T-cell (primary cell): Measurements from ENCODE around the gene TBXA2R. TPM values are rescaled to one million over a fixed set of nuclear protein-coding genes. Genes with fewer than 3 reads are reported as not detected.
A peak's percentile ranks its signal among the peaks of the same experiment; 100 is the strongest.

ENCODE experiments used
- ATAC-seq, 4 experiments: fragments of 200-7000 bp in 3 of 4; fragments of 150-1000 bp in 1 of 4; cut with Tn5 transposase; replicated peaks in 1 of 4; 1 replicate in 3 of 4; 2 replicates in 1 of 4; pipeline ENCODE4 v1.10.0; 2021; ENCODE audit warnings: moderate library complexity in 3 of 4, mild to moderate bottlenecking in 2 of 4, moderate number of reproducible peaks in 1 of 4
- CTCF ChIA-PET, 2 donors: fragments of 300-600 bp; sonication (Branson Sonifier 250); formaldehyde crosslinking; loops; one replicate each; lab custom pipeline; 2022; ENCODE audit warnings: antibody characterized with exemption in 2 of 2; lab: Charles Lee
- POLR2A ChIA-PET, 2 donors: fragments of 300-600 bp; sonication (Branson Sonifier 250); formaldehyde crosslinking; loops; one replicate each; lab custom pipeline; 2022; ENCODE audit warnings: antibody characterized with exemption in 2 of 2; lab: Charles Lee
- DNase-seq, 35 experiments: peaks; one replicate each; pipeline versions ENCODE4 v3.0.0 to v3.0.0-alpha.2; 2013 to 2023
- H3K27ac ChIP-seq: one replicate; pipeline ENCODE4 v1.5.1; 2013; ENCODE audit warnings: low read length
- H3K27me3 ChIP-seq, 2 experiments: replicated peaks in 1 of 2; 1 replicate in 1 of 2; 2 replicates in 1 of 2; pipeline versions ENCODE4 v1.6.1 to v1.7.0; 2013; ENCODE audit warnings: low read length in 1 of 2, mixed read lengths in 1 of 2; ENCODE audit not compliant: control insufficient read depth in 2 of 2, insufficient read depth in 2 of 2; ENCODE audit errors: extremely low read depth in 1 of 2
- H3K36me3 ChIP-seq, 2 donors: 1 replicate in 1 of 2; 2 replicates in 1 of 2; pipeline versions ENCODE4 v1.6.1 to v1.7.0; 2013; ENCODE audit warnings: low read length in 1 of 2; ENCODE audit not compliant: control insufficient read depth in 2 of 2, insufficient read depth in 1 of 2; ENCODE audit errors: extremely low read depth in 1 of 2
- H3K4me1 ChIP-seq, 2 experiments: 1 replicate in 1 of 2; 2 replicates in 1 of 2; pipeline versions ENCODE4 v1.6.1 to v1.7.0; 2013; ENCODE audit warnings: low read length in 2 of 2, mixed read lengths in 1 of 2; ENCODE audit not compliant: insufficient read depth in 2 of 2, control insufficient read depth in 1 of 2; ENCODE audit errors: extremely low read depth in 1 of 2
- H3K4me3 ChIP-seq, 2 donors: 1 replicate in 1 of 2; 2 replicates in 1 of 2; pipeline versions ENCODE4 v1.5.1 to v1.7.0; 2013; ENCODE audit warnings: mild to moderate bottlenecking in 2 of 2, low read length in 1 of 2, moderate library complexity in 1 of 2; ENCODE audit not compliant: control insufficient read depth in 1 of 2; ENCODE audit errors: extremely low read depth in 1 of 2
- H3K9me3 ChIP-seq: 2 replicates; pipeline ENCODE4 v1.7.0; 2013
- H3K27ac Mint-ChIP-seq, 2 donors: one replicate each; pipeline ENCODE4 v1.8.0; 2020 to 2021; ENCODE audit warnings: mild to moderate bottlenecking in 2 of 2, mixed read lengths in 2 of 2
- H3K27me3 Mint-ChIP-seq, 2 donors: one replicate each; pipeline ENCODE4 v1.8.0; 2021 to 2022; ENCODE audit warnings: mixed read lengths in 2 of 2
- H3K36me3 Mint-ChIP-seq: one replicate; pipeline ENCODE4 v1.8.0; 2021; ENCODE audit warnings: mixed read lengths
- H3K4me1 Mint-ChIP-seq, 3 donors: one replicate each; pipeline ENCODE4 v1.8.0; 2020 to 2022; ENCODE audit warnings: mixed read lengths in 3 of 3, mild to moderate bottlenecking in 1 of 3
- H3K4me3 Mint-ChIP-seq, 3 donors: one replicate each; pipeline ENCODE4 v1.8.0; 2020 to 2022; ENCODE audit warnings: mild to moderate bottlenecking in 3 of 3, mixed read lengths in 3 of 3, moderate library complexity in 3 of 3
- H3K9me3 Mint-ChIP-seq, 3 donors: one replicate each; pipeline ENCODE4 v1.8.0; 2020 to 2022; ENCODE audit warnings: mixed read lengths in 3 of 3
- WGBS: methylation state at CpG from one replicate; pipeline ENCODE4 v1.1.5; 2013; ENCODE audit warnings: missing lambda C conversion rate; ENCODE audit not compliant: insufficient coverage; 5-methylcytosine and 5-hydroxymethylcytosine counted together
- total RNA-seq, 35 experiments: library from RNA in 6 of 35; stranded (reverse) in 6 of 35; fragments of 120-200 nt in 1 of 35; gene quantifications; one replicate each; pipeline versions ENCODE4 v1.2.1 to v1.2.4 and lab custom pipeline; 2013 to 2026

TBXA2R gene
- total RNA-seq, 5 donors from 2014 or later (not counting 1 experiment from before 2014, with no cell fraction given): 2.4 to 11.2 (median 7.1) TPM

DNA sequence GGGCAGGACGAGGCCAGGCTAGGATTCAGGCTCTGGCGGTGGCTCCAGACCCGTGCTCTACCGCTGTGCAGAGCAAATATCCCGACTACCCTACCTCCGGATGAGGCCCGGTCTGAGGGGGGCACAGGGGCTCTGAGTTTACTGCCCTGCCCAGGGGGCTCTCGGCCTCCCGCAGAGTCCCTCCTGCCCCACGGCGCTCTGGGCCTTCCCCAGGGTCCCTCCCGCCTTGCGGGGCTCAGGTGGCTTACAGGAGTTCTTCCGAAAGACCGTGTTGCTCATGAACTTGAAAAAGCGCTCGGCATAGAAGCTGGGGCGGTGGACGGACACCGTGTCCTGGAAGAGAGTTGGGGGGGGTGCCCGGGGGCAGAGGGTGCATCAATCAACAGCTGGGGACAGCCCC is 39.1 kb upstream of the TBXA2R start:
- H3K27ac ChIP-seq: no peak overlapping the region
- ChIA-PET CTCF (no interaction called here), POLR2A (no interaction called here)
- H3K9me3 ChIP-seq: no peaks in the 10 kb centered on the region
- no peaks in the 10 kb centered on the region for H3K27me3 ChIP-seq
- no peaks in the 10 kb centered on the region for H3K27me3 Mint-ChIP-seq
- H3K36me3 Mint-ChIP-seq: peaks cover 7% of the 10 kb centered on the region
- no peaks in the 10 kb centered on the region for H3K4me1 Mint-ChIP-seq
- H3K36me3 ChIP-seq: peaks cover 15 to 17% of the 10 kb centered on the region in 2 donors
- ATAC-seq (no peak), DNase-seq (no peak)
- H3K27ac Mint-ChIP-seq: no peak overlapping the region
- no peak overlapping the region for H3K4me3 ChIP-seq
- 95% methylated on average over 21 of the region's 21 CpGs for WGBS
- H3K9me3 Mint-ChIP-seq: no peaks in the 10 kb centered on the region
- no peak overlapping the region for H3K4me3 Mint-ChIP-seq
- H3K4me1 ChIP-seq: no peaks in the 10 kb centered on the region

DNA sequence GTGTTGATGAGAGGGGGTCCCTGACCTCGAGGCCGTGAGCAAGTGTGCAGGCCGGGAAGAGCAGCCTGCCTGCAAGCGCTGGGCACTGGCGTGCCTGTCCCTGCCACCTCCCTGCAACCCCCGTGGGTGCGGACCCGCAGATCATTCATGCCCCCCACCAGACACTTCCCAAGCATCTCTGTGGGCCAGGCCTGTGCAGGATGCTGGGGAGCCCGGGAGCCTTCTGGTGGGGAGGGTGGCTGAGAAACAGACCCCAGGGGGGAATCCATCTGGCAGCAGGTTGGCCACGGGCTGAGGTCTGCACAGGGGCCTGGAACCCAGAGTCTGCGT is 38.4 kb upstream of the TBXA2R start:
- CTCF ChIA-PET: no interaction called here
- no peak overlapping the region for H3K27ac ChIP-seq
- no peak overlapping the region for H3K4me3 ChIP-seq
- DNase-seq (no peak), ATAC-seq (no peak)
- H3K9me3 ChIP-seq: no peaks in the 10 kb centered on the region
- no peaks in the 10 kb centered on the region for H3K27me3 Mint-ChIP-seq
- no peaks in the 10 kb centered on the region for H3K9me3 Mint-ChIP-seq
- 83% methylated on average over 5 of the region's 11 CpGs for WGBS
- no peak overlapping the region for H3K27ac Mint-ChIP-seq
- no peak overlapping the region for H3K4me3 Mint-ChIP-seq
- H3K4me1 ChIP-seq: no peaks in the 10 kb centered on the region
- H3K27me3 ChIP-seq: no peaks in the 10 kb centered on the region
- H3K36me3 ChIP-seq: peaks cover 16 to 20% of the 10 kb centered on the region in 2 donors
- peaks cover 7% of the 10 kb centered on the region for H3K36me3 Mint-ChIP-seq
- POLR2A ChIA-PET: no interaction called here
- no peaks in the 10 kb centered on the region for H3K4me1 Mint-ChIP-seq

DNA sequence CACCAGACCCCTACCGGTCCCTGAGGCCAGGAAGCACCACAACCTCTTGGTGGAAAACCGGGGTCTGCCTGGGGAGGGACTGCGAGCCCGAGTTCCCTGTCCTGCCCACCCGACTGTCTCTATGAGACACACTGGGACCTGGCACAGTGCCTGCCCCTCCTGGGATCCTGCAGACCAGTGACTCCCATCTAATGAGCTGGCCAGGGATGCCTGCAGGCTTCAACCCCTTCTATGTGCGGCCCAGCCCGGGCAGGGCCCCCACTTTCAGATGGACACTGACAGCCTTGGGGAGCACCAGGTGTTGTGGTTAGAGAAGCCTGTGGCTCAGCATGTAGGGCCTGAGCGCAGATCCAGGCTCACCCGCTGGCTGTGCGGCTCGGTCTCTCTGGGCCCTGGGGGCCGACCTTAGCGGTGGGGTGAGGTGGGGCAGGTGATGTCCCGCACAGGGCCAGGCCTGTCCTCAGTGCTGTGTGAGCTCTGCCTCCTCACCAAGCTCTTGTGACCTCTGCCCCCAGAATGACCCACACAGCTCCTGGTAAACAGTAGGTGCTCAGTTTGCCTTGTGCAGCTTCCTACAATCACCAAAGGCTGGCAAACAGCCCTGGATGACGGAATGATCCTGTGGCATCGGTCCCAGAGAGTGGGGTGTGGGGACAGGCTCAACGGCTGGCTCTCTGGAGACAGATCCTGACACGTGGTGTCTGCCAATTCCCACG is 37.8 kb upstream of the TBXA2R start:
- WGBS: 90% methylated on average over 17 of the region's 19 CpGs
- no peaks in the 10 kb centered on the region for H3K9me3 ChIP-seq
- peaks cover 12% of the 10 kb centered on the region for H3K36me3 Mint-ChIP-seq
- H3K4me3 Mint-ChIP-seq: no peak overlapping the region
- no peak overlapping the region for H3K27ac Mint-ChIP-seq
- DNase-seq (no peak), ATAC-seq (no peak)
- H3K4me1 Mint-ChIP-seq: no peaks in the 10 kb centered on the region
- peaks cover 21 to 23% of the 10 kb centered on the region in 2 donors for H3K36me3 ChIP-seq
- no peaks in the 10 kb centered on the region for H3K4me1 ChIP-seq
- CTCF ChIA-PET: no interaction called here
- H3K27ac ChIP-seq: no peak overlapping the region
- no peaks in the 10 kb centered on the region for H3K9me3 Mint-ChIP-seq
- POLR2A ChIA-PET: interaction anchor here in 1 of 2 donors (0.5 kb wide), 1 partner anchor 82 kb away, joined by 3 read pairs; no protein-coding TSS in a partner anchor
- no peaks in the 10 kb centered on the region for H3K27me3 Mint-ChIP-seq
- no peak overlapping the region for H3K4me3 ChIP-seq
- H3K27me3 ChIP-seq: no peaks in the 10 kb centered on the region

DNA sequence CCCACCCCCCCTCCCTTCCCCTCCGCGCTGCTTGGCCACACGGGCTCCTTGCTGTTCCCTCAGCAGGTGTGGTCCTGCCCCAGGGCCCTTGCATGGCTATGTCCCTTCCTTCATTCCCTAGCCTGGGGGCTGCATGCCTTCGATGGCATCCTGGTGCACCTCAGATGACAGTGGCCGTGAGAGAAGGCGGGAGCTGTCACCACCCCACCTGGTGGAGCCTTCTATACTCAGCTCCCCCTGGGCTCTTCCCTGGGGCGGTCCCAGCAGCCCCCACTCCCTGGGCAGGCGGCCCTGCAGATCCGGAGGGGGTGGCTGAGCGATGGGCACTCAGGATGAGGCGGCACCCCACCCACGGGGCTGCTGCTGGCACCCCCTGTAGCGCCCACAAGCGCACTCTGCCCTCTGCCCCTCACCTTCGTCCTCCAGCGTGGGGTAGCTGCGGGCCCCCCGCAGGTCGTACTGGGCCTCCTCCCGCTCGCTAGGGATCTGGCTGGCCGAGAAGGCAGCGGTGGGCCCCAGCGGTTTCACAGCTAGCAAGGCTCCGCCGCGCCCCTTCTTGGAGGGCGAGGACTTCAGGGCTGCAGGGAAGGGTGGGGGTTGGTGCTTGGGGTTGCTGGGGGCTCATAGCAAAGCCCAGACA is 37.1 kb upstream of the TBXA2R start:
- Histone ChIP-seq H3K36me3 (peaks cover 23 to 26% of the 10 kb centered on the region in 2 donors), H3K27ac (no peak overlapping the region), H3K9me3 (no peaks in the 10 kb centered on the region), H3K4me1 (no peaks in the 10 kb centered on the region), H3K4me3 (no peak overlapping the region), H3K27me3 (no peaks in the 10 kb centered on the region)
- no peak overlapping the region for H3K27ac Mint-ChIP-seq
- no peaks in the 10 kb centered on the region for H3K4me1 Mint-ChIP-seq
- no peaks in the 10 kb centered on the region for H3K9me3 Mint-ChIP-seq
- peaks cover 15% of the 10 kb centered on the region for H3K36me3 Mint-ChIP-seq
- DNase-seq (no peak), ATAC-seq (no peak)
- no peak overlapping the region for H3K4me3 Mint-ChIP-seq
- 95% methylated on average over 18 of the region's 28 CpGs for WGBS
- no peaks in the 10 kb centered on the region for H3K27me3 Mint-ChIP-seq
- CTCF ChIA-PET: no interaction called here
- POLR2A ChIA-PET: no interaction called here

DNA sequence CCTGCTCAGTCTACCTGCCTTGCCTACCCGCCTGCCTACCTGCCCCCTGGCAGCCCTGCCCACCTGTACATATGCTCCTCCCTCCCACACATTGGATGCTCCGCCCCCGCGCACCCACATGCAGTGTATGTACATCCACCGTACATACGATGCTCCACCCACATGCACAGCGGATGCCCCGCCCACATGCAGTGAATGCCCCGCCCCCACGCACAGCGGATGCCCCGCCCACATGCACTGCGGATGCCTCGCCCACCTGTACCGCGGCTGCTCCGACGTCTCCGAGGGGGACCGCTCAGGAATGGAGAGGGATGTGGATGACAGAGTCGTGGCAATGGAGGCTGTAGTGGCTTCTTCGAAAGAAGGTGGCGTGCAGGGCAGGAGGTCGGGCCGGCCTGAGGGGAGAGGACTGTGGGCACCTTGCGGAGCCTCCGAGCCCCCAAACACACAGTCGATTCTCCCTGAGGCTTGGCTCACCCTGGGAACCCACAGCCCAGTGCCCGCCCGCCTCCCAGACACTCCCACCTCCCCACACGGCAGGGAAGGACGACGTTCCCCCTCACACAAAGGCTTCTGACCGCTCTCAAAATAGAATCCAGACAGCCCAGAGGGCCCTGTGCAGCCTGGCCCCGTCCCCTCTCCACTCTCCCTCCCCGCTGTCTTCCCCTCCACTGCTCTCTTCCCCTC is 36.5 kb upstream of the TBXA2R start:
- Histone ChIP-seq H3K27ac (no peak overlapping the region), H3K36me3 (peaks cover 23 to 32% of the 10 kb centered on the region in 2 donors), H3K4me1 (no peaks in the 10 kb centered on the region), H3K4me3 (no peak overlapping the region), H3K9me3 (no peaks in the 10 kb centered on the region), H3K27me3 (no peaks in the 10 kb centered on the region)
- H3K36me3 Mint-ChIP-seq: peaks cover 18% of the 10 kb centered on the region
- no peaks in the 10 kb centered on the region for H3K4me1 Mint-ChIP-seq
- H3K4me3 Mint-ChIP-seq: no peak overlapping the region
- DNase-seq (peak in 2 of 35 experiments; percentile 5 to 15), ATAC-seq (peak in 2 of 4 experiments; percentile 12 to 29)
- WGBS: 92% methylated on average over 21 of the region's 36 CpGs
- H3K9me3 Mint-ChIP-seq: no peaks in the 10 kb centered on the region
- no peaks in the 10 kb centered on the region for H3K27me3 Mint-ChIP-seq
- no peak overlapping the region for H3K27ac Mint-ChIP-seq
- POLR2A ChIA-PET: no interaction called here
- CTCF ChIA-PET: no interaction called here

DNA sequence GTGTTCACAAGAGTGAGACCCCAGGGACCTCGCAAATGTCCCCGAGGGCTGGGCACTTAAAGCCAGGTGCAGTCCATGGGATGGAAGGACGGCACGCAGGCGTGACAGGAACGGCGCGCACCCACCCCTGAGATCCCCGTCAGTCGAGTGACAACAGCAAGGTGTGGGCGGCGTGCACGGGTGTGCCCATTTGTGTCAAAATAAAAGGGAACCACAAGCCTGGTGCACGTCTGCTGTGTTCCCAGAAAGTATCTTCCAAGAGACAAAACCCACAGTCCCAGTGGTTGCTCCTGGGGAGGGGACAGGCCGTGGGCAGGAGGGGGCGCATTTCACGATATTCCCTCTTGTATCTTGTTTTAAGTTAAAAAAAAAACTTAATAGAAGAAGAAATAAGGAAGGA is 35.6 kb upstream of the TBXA2R start:
- ATAC-seq: no peak
- ChIA-PET CTCF (no interaction called here), POLR2A (no interaction called here)
- peaks cover 18% of the 10 kb centered on the region for H3K36me3 Mint-ChIP-seq
- H3K9me3 Mint-ChIP-seq: no peaks in the 10 kb centered on the region
- Histone ChIP-seq H3K4me3 (no peak overlapping the region), H3K9me3 (no peaks in the 10 kb centered on the region), H3K27ac (no peak overlapping the region), H3K36me3 (peaks cover 23 to 29% of the 10 kb centered on the region in 2 donors), H3K27me3 (no peaks in the 10 kb centered on the region), H3K4me1 (no peaks in the 10 kb centered on the region)
- H3K27me3 Mint-ChIP-seq: no peaks in the 10 kb centered on the region
- H3K4me1 Mint-ChIP-seq: no peaks in the 10 kb centered on the region
- over 99% methylated on average over 12 of the region's 17 CpGs for WGBS
- H3K4me3 Mint-ChIP-seq: no peak overlapping the region
- DNase-seq: no peak
- no peak overlapping the region for H3K27ac Mint-ChIP-seq
